GM19395 (cell line): Measurements from ENCODE around the gene KCNJ18.
"Not testable (repeated sequence)": the region's sequence is repeated elsewhere in the genome, so short reads cannot be mapped to it uniquely, and the experiment has no call there.

Experiments
- ATAC-seq: cut with Tn5 transposase; IDR thresholded peaks from one replicate; pipeline ENCODE4 v1.9.1; 2021; ENCODE audit warnings: mild to moderate bottlenecking, moderate library complexity; ENCODE audit not compliant: unreplicated experiment

The KCNJ18 gene

DNA sequence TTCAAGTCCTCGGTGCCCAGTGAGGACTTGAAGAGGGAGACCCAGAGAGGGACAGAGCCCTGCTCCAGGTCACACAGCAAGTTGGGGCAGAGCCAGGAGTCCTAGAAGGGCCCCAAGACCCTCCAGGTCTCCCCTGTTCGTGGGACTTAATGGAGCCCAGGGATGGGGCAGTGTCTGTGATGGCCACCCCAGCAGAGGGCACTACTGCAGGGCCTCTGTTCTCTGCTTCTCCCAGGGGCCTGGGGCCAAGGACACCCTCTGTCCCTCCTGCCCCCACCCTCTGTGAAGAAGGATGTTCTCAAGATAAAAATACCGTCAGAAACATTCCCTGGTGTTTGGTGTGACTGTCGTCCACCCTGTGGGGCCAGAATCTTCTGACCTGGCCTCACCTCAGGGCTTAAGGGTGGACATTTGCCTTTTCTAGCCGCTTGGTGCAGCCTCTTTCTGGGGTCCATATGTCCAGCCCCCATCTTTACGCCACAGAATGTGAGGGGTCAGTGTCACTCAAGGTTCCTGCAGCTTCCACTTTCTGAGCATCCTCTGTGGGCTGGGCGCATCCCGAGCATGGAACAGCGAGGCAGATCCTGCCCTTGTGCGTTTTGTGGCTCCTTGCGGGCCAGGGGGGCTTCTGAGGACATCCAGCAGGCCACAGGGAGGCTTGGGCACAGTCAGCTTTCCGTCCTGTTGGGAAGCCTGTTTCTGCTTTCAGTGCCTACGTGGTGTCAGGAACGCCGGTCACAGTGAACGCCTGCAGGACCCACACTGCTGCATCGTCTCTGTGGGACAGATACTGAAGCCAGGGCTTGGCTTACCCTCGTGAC lies at the start of gene KCNJ18:
Gene KCNJ18, plus strand, starts transcription at position 641 of the 821 bp plus-strand sequence. CDS start 10,264 bp downstream, outside the sequence.
- ATAC-seq = not testable (repeated sequence)

DNA sequence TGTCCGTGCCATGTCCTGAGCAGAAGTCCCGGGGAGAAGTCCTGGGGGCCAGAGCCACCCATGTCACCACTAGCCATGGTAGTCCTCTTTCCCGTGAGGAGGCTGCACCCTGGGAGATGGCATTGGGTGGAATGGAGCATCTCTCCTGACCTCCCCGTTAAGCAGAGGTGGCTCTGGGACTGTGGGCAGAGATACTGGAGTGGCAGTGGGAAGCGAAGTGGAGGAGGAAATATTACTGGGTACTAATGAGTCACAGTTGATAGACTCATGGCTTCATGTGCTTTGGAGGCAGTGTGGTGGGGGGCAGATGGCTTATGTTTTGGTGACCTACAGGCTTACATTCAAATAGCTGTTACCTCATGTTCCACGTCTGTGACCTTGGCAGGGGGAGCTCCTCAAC lies 44.2 kb upstream of the KCNJ18 start:
- ATAC-seq = not testable (repeated sequence)

DNA sequence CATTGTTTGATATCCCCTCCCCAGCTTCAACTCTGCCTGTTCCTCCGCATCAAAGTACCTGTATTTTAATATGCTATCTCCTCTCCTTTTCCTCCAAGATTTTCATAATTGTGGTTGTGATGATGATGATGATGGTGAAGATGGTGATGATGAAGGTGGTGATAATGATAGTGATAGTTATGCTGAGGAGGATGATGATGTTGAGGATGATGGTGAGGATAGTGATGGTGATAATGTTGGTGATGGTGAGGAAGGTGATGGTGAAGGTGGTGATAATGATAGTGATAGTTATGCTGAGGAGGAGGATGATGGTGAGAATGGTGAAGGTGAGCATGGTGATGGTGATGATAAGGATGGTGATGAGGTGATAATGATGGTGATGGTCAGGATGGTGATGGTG lies 42.3 kb upstream of the KCNJ18 start:
- ATAC-seq = not testable (repeated sequence)

DNA sequence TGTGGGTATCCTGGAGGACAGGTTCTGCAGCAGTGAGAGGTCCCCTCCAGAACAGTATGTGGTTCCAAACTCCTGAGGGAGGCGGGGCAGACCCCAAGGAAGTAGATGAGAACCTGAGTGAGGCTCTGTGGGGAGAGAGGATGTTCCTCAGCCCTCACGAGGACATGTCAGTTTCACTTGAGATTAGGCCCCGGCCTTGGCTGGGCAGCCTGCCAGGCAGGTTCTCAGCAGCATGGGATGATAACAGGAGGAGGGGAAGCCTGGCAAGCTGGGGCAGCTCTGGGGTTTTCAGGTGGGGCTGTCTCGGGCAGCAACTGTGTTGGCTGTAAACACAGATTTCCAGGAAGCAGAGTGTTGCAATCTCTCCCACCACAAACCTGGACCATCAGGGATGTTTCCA lies 40.3 kb upstream of the KCNJ18 start:
- ATAC-seq = not testable (repeated sequence)

DNA sequence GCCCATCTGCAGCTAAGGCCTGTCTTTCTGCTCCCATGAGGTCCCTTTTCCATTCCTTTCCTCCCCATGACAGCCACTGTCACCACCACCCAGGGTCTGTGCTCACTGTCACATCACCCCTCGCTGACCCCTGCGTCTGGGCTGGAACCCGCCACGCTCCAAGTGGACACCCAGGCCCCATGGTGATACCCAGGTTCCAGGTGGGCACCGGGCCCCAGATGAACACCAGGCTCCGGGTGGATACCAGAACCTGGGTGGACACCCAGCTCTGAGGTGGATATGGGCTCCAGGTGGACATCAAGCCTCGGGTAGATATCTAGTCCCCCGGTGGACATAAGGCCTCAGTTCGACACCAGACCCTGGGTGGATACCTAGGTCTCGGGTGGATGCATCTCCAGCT lies 39.1 kb upstream of the KCNJ18 start:
- not testable (repeated sequence) for ATAC-seq

- ATAC-seq = not testable (repeated sequence)
Observed at GRCh38 chr17:21656518-21657309, 35.6 kb upstream of the KCNJ18 start.

- ATAC-seq = not testable (repeated sequence)
Observed at GRCh38 chr17:21659635-21660034, 32.7 kb upstream of the KCNJ18 start.

DNA sequence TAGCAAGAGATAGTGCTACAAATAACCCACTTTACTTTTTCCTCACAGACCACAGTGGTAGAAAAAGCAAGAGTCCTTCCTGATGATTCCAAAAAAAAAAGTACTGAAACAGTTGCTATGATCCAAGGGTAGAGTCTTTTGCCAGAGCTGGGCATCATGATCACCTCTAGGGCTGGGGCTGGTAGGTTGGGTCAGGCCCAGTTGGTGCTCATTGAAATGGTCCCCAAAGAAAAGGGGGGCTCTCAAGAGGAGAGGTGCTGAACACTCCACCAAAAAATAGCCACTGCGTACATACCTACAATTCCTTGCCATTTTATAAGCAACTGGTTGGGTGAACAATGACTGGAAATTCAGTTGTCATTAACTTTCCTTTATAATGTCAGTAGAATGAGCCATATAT lies 30.9 kb upstream of the KCNJ18 start:
- not testable (repeated sequence) for ATAC-seq

DNA sequence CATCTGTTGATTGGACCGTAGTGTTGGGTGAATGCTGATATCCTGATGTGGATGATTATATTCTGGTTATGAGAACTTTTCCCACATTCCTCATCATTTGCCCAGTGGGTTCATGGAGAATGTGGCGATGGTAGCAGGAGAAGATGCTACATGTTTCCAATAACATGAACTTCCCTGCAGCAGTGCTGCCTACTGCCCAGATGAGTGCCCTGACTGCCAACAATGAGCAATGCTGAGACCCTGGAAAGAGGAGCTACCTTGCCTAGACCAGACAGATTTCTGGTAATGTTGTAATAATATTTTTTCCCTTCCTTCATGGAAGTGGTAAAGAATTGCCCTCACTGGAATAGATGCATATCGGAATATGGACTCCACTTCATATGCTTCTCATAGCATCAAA lies 29.2 kb upstream of the KCNJ18 start:
- ATAC-seq = not testable (repeated sequence)

DNA sequence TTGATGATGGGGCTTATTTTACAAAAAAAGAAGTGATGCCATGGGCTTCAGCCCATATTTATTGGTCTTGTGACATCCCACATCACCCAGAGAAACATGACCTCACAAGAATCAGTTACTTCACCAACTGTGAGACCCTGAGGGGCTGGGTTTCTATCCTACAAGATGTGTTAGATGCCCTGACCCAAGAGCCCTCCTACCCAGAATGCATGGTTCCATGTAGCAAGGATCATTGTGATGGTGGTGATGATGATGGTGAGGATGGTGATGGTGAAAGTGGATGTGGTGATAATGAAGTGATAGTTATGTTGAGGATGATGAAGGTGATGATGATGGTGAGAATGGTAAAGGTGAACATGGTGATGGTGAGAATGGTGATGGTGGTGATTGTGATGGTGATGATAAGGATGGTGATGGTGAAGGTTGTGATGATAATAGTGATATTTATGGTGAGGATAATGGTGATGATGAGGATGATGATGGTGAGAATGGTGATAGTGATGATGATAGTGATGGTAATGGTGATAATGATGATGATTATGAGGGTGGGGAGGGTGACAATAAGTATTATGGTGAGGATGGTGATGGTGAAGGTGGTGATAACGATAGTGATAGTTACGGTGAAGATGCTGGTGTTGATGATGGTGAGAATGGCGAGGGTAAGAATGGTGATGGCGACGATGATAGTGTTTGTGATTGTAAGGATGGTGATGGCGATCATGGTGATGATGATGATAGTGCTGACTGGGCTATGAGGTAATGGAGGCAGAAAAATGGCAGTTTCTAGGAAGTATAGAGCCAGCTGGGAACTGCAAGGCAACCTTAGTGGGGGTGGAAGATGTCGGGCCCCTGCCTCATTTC lies 28.5 kb upstream of the KCNJ18 start:
- not testable (repeated sequence) for ATAC-seq

DNA sequence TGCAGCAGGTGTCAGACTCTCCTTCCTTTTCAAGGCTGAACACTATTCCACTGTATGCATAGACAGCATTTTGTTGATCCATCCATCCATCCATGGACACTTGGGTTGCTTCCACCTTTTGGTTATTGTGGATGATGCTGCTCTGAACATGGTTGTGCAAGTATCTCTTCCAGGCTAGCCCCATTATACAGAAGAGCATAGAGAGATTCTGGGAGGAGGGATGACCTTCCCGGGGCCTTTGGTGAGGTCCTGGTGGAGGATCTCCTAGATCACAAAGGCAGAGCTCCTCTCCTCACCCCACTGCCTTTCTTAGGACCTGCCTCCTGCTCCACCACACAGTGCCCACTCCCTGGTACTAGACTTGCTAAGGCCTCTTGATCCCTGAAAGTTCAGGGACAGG lies 27.2 kb upstream of the KCNJ18 start:
- not testable (repeated sequence) for ATAC-seq

- ATAC-seq = not testable (repeated sequence)
Observed at GRCh38 chr17:21665935-21666493, 26.3 kb upstream of the KCNJ18 start.

- ATAC-seq = not testable (repeated sequence)
Observed at GRCh38 chr17:21666711-21667412, 25.5 kb upstream of the KCNJ18 start.

DNA sequence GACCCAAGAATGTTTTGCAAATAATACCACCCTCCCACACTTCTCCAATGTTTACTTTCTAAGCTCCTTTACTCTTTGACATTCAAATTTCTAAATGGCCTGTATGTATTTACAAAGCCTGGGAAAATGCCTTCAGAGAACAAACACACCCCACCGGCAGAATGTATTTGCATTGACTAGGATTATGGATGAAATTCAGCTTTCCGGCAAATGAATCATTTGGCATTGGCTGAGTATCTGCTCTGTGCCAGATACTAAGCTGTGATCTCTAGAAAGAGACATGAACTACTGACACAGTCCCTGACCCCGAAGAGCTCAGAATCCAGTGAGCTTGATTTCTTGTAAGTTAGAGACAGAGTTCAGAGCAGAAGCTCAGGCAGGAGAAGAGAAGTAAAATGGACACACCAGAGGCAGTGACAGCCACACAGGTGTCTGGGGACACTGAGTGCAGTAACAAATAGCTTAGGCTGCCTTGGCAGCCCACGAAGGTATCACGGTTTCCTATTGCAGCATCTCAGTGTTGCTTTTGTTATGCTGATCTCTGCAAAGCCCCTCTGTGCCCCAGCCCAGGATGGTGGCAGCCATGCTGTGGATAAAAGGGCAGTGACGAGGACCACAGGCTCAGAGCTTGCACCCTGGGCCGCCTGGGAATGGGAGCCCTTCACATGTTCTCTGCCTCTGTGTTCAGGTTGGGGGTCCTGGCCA lies 24.8 kb upstream of the KCNJ18 start:
- not testable (repeated sequence) for ATAC-seq

DNA sequence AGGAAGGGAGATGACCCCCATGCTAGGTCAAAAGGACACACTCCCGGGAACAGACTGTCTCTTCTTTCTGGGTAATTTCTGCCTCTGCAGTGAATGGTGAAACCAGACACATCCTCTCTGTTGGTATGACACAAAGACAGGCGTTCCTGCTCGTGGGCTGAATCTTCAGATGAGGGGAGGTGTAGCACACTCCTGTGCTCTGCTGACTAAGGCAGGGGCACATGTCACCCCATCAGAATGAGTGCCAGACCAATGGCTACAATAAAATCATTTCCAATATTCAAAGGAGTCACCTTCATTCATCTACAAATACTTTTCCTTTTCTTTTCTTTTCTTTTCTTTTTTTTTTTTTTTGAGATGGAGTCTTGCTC lies 24.2 kb upstream of the KCNJ18 start:
- ATAC-seq = not testable (repeated sequence)

DNA sequence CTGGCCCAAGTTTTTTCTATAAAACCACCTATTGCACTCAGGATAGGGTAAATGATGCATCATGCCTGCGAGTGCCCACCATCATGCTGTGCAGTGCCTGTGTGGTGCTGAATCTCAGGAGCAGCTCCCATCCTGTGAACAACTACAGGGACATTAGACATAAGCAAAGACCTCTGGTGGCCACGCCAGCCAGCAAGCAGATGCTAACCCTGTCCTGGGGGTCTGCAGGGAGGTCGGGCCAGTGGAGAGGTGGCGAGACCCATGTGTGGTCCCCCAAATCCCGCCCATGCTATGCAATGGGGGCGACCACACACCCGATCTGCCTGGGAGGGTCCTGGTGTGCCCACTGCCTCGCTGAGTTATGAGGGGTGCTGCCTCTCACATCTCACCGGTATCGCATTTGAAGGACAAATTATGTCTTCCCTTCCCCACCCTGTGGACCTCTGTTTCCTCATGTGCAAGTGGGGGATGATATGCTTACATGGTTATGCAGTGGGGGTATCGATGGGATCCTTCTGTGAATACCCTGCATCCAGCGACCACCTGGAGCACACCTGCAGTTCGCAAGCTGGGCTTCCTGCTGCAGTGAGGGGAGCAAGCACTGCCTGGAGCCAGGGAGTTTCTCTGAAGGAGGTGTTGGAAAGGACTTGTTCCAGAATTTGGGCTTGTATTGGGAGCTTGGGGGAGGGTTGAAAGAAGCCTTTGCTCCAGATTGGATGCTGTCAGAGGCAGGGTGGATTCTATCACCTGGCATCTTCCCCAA lies 23.4 kb upstream of the KCNJ18 start:
- not testable (repeated sequence) for ATAC-seq

GRCh38 chr17:21669616-21670360 lies 22.5 kb upstream of the KCNJ18 start:
- ATAC-seq = not testable (repeated sequence)
